Gastrocnemius medialis (tissue), 4 donors: ENCODE data around the gene NAA10.

ENCODE experiments used
- POLR2A ChIP-seq, 2 donors: fragments of 450-650 bp; IDR thresholded peaks; one replicate each; pipeline ENCODE4 v1.6.1; 2017; ENCODE audit warnings: antibody characterized with exemption in 2 of 2, mild to moderate bottlenecking in 2 of 2, moderate library complexity in 2 of 2
- TF ChIP-seq, protein P1 (sequence below), 5 experiments: fragments of 450-650 bp in 3 of 5; fragments of 200-600 bp in 2 of 5; sonication (generic) in 2 of 5; IDR thresholded peaks in 4 of 5; conservative IDR thresholded peaks in 1 of 5; 1 replicate in 4 of 5; 2 replicates in 1 of 5; pipeline ENCODE4 v1.5.1; 2016 to 2019; ENCODE audit warnings: antibody characterized with exemption in 5 of 5, mild to moderate bottlenecking in 3 of 5, moderate library complexity in 3 of 5

DNA sequence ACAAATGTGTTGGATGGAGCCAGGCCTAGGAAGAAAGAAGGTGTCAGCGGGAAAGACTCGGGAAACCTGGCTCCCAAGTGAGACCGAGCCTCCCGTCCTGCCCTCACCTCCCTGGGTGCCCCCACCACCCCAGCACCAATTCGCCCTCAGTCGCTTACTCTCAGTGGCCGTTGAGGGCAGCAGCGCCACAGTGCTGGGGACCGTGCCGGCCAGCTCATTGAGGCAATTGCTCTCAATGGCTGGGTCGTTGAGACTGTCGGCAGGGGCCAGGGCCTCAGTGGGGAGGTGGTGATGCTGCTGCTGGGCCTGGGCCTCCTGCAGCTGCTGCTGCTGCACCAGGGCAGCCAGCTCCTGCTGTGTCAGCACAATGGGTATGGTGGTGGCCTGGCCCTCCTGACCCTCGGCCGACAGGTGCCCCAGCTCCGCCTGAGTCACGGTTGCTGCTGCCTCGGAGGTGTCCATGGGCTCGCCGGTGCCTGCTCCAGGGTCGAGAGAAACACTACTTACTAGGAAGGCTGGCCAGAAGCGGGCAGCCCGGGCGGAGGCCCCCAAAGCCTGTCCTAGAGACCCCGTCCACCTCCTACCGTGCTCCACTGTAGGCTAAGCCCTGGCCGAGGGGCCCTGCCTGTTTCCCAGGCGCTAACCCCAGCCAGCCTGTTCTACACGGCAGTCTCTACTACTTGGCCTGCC, 17.0 kb upstream of the NAA10 start:
- TF ChIP-seq POLR2A (IDR thresholded peaks at IDR 0.05), result no peak
- TF ChIP-seq, protein P1, sequence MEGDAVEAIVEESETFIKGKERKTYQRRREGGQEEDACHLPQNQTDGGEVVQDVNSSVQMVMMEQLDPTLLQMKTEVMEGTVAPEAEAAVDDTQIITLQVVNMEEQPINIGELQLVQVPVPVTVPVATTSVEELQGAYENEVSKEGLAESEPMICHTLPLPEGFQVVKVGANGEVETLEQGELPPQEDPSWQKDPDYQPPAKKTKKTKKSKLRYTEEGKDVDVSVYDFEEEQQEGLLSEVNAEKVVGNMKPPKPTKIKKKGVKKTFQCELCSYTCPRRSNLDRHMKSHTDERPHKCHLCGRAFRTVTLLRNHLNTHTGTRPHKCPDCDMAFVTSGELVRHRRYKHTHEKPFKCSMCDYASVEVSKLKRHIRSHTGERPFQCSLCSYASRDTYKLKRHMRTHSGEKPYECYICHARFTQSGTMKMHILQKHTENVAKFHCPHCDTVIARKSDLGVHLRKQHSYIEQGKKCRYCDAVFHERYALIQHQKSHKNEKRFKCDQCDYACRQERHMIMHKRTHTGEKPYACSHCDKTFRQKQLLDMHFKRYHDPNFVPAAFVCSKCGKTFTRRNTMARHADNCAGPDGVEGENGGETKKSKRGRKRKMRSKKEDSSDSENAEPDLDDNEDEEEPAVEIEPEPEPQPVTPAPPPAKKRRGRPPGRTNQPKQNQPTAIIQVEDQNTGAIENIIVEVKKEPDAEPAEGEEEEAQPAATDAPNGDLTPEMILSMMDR (IDR thresholded peaks at IDR 0.05 in 4 of 5, conservative IDR thresholded peaks at IDR 0.05 in 1 of 5), result no peak
